Caco-2 (cell line): ENCODE data around the gene NSMF. TPM values are rescaled to one million over a fixed set of nuclear protein-coding genes. Genes with fewer than 3 reads are reported as not detected.
A peak's percentile ranks its signal among the peaks of the same experiment; 100 is the strongest.

Experiments used
- BruUV-seq: library from RNA; stranded (reverse); fragments of 400-500 nt; replicated peaks from 2 replicates; lab custom pipeline; 2021; lab: Mats Ljungman, UMichigan
- CTCF ChIA-PET: fragments of 300-600 bp; sonication (Branson Sonifier 250); formaldehyde crosslinking; loops from one replicate; lab custom pipeline; 2022; ENCODE audit warnings: antibody characterized with exemption; lab: Charles Lee
- POLR2A ChIA-PET: fragments of 300-600 bp; sonication (Branson Sonifier 250); formaldehyde crosslinking; loops from one replicate; lab custom pipeline; 2022; ENCODE audit warnings: antibody characterized with exemption; lab: Charles Lee
- DNase-seq, 2 experiments: peaks; one replicate each; pipeline versions ENCODE4 v3.0.0 to v3.0.0-alpha.2; 2020 to 2022
- H3K27me3 ChIP-seq: replicated peaks from 2 replicates; pipeline ENCODE4 v1.6.0; 2011; ENCODE audit warnings: low read length; ENCODE audit not compliant: control insufficient read depth, insufficient read depth
- H3K36me3 ChIP-seq: 2 replicates; pipeline ENCODE4 v1.5.1; 2011; ENCODE audit warnings: low read length; ENCODE audit not compliant: control insufficient read depth, insufficient read depth
- H3K4me1 ChIP-seq: fragments of 250-450 bp; sonication (Bioruptor Pico); 2 replicates; pipeline ENCODE4 v1.5.1; 2020; ENCODE audit warnings: mild to moderate bottlenecking
- H3K4me3 ChIP-seq: 2 replicates; pipeline ENCODE4 v1.5.1; 2011; ENCODE audit warnings: low read depth, mild to moderate bottlenecking, control low read depth, low read length
- H3K9me3 ChIP-seq: fragments of 250-450 bp; sonication (Bioruptor Pico); 2 replicates; pipeline ENCODE4 v1.5.1; 2020; ENCODE audit warnings: mild to moderate bottlenecking, moderate library complexity
- H3K27ac Mint-ChIP-seq: one replicate; pipeline ENCODE4 v1.8.0; 2022; ENCODE audit warnings: mixed read lengths; ENCODE audit not compliant: unreplicated experiment
- H3K27me3 Mint-ChIP-seq: one replicate; pipeline ENCODE4 v1.8.0; 2022; ENCODE audit warnings: mixed read lengths; ENCODE audit not compliant: insufficient read depth, unreplicated experiment
- H3K36me3 Mint-ChIP-seq: one replicate; pipeline ENCODE4 v1.8.0; 2022; ENCODE audit warnings: mild to moderate bottlenecking, mixed read lengths; ENCODE audit not compliant: insufficient read depth, unreplicated experiment
- H3K4me1 Mint-ChIP-seq: one replicate; pipeline ENCODE4 v1.8.0; 2022; ENCODE audit warnings: low read depth, mixed read lengths; ENCODE audit not compliant: unreplicated experiment
- H3K4me3 Mint-ChIP-seq: one replicate; pipeline ENCODE4 v1.8.0; 2022; ENCODE audit warnings: mild to moderate bottlenecking, moderate library complexity, mixed read lengths; ENCODE audit not compliant: unreplicated experiment
- H3K9me3 Mint-ChIP-seq: one replicate; pipeline ENCODE4 v1.8.0; 2022; ENCODE audit warnings: mixed read lengths; ENCODE audit not compliant: unreplicated experiment
- intact Hi-C: fragments of 100-400 bp; cut with micrococcal nuclease; formaldehyde crosslinking; loops from one replicate; pipeline ENCODE4 v1.10.0; 2022; ENCODE audit not compliant: unreplicated experiment
- total RNA-seq: library from RNA; stranded (reverse); gene quantifications from 2 replicates; pipeline ENCODE4 v1.2.3, GENCODE V29; 2022
- TF ChIP-seq, protein P1 (sequence below), 2 experiments: fragments of 200-600 bp in 1 of 2; IDR thresholded peaks; 1 replicate in 1 of 2; 2 replicates in 1 of 2; pipeline versions ENCODE4 v1.5.1 to v1.8.0; 2011 to 2022; ENCODE audit warnings: antibody characterized with exemption in 1 of 2, control low read depth in 1 of 2, inconsistent platforms in 1 of 2, low read depth in 1 of 2, low read length in 1 of 2, mild to moderate bottlenecking in 1 of 2, moderate library complexity in 1 of 2; ENCODE audit not compliant: insufficient read depth in 1 of 2, severe bottlenecking in 1 of 2, unreplicated experiment in 1 of 2

The NSMF gene
- total RNA-seq, 1 experiment from 2014 or later, result 67.6 TPM

DNA sequence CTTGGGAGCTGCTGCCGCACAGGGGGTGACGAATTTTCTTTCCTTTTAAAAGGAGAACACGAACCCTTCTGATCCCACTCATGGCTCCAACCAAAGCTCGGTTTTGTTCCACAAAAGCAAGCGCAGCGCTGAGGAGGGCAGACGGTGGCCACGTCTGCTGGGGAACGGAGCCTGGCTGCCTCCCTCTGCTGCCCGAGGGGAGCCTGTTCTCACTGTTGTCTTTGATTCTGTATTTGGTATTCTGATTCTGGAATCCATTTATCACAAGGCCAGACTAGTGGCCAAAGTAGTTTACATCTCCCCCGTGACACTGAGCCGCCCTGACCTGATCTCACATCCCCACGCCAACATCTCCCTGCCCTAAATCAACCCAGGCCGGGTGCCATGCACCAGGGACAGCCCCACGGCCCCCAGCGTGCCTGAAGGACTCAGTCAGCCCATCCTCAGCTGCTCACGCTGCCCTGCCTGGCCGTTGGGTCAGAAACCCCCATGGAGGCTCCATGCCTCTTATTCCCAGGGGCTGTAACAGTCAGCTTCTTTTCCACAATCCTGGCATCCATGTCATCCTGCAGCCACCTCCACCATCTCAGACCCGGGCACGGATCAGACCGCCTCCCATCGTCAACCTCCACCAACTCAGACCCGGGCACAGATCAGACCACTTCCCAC, 6.7 kb upstream of the NSMF start:
- TF ChIP-seq, protein P1, sequence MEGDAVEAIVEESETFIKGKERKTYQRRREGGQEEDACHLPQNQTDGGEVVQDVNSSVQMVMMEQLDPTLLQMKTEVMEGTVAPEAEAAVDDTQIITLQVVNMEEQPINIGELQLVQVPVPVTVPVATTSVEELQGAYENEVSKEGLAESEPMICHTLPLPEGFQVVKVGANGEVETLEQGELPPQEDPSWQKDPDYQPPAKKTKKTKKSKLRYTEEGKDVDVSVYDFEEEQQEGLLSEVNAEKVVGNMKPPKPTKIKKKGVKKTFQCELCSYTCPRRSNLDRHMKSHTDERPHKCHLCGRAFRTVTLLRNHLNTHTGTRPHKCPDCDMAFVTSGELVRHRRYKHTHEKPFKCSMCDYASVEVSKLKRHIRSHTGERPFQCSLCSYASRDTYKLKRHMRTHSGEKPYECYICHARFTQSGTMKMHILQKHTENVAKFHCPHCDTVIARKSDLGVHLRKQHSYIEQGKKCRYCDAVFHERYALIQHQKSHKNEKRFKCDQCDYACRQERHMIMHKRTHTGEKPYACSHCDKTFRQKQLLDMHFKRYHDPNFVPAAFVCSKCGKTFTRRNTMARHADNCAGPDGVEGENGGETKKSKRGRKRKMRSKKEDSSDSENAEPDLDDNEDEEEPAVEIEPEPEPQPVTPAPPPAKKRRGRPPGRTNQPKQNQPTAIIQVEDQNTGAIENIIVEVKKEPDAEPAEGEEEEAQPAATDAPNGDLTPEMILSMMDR (IDR thresholded peaks at IDR 0.05; ENCODE audit: insufficient read depth in 1 of 2, low read depth in 1 of 2, low read length in 1 of 2, severe bottlenecking in 1 of 2, unreplicated experiment in 1 of 2), result no peak
- no TSS peak for BruUV-seq
- no peaks in the 10 kb centered on the region for H3K4me1 Mint-ChIP-seq

DNA sequence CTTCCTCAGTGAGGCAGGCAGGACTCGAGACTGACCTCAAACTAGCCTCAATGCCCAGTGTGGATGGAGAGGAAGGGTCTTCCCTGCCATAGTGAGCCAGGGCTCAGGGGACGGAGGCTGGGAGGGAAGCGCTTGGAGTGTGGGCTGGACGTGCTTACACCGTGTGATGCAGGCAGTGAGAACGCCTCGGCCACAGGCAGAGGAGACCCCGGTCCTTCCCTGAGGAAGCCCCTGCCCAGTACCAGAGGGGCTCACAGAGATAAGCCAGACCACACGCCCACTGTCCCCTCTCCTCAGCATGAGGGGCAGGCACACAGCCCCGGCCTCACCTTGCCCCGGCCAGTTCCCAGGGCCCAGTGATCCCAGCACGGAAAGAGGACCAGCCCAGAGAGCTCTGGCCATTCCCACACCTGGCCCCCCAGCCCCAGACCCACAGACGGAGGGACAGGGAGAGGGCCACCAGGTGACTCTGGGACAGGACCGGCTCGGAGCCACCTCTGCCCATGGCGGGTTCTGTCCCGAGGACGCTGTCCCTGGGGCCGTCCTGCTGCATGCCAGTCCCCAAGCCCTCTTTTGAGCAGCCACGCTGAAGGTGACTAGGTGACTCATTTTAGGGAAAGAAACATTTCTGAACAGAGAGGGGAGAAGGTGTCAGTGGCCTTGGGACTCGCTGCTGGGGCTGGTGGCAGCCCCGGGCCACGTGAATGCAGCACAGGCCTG, 6.0 kb upstream of the NSMF start:
- Mint-ChIP-seq H3K36me3 (no peaks in the 10 kb centered on the region), H3K27me3 (no peaks in the 10 kb centered on the region), H3K4me3 (no peak overlapping the region), H3K9me3 (no peaks in the 10 kb centered on the region), H3K27ac (no peak overlapping the region), H3K4me1 (no peaks in the 10 kb centered on the region)
- BruUV-seq, result no TSS peak
- POLR2A ChIA-PET, result no interaction called here
- TF ChIP-seq, protein P1 (IDR thresholded peaks at IDR 0.05; ENCODE audit: insufficient read depth in 1 of 2, low read depth in 1 of 2, low read length in 1 of 2, severe bottlenecking in 1 of 2, unreplicated experiment in 1 of 2), result no peak
- intact Hi-C loops, result no loop called here
- Histone ChIP-seq H3K4me1 (no peaks in the 10 kb centered on the region), H3K36me3 (no peaks in the 10 kb centered on the region), H3K9me3 (no peaks in the 10 kb centered on the region), H3K4me3 (no peak overlapping the region), H3K27me3 (no peaks in the 10 kb centered on the region)
- peak in 1 of 2 experiments; percentile 27 for DNase-seq
- CTCF ChIA-PET, result no interaction called here

More for the DNA sequence above, 6.7 kb upstream of the NSMF start:
- POLR2A ChIA-PET, result no interaction called here
- CTCF ChIA-PET, result no interaction called here
- H3K27me3 Mint-ChIP-seq, result no peaks in the 10 kb centered on the region
- intact Hi-C loops, result no loop called here
- no peak for DNase-seq
- no peaks in the 10 kb centered on the region for H3K4me1 ChIP-seq
- H3K36me3 Mint-ChIP-seq, result no peaks in the 10 kb centered on the region
- no peak overlapping the region for H3K4me3 Mint-ChIP-seq
- no peaks in the 10 kb centered on the region for H3K9me3 Mint-ChIP-seq
- H3K36me3 ChIP-seq, result no peaks in the 10 kb centered on the region
- peak overlapping the region; percentile 36 for H3K27ac Mint-ChIP-seq
- H3K27me3 ChIP-seq, result no peaks in the 10 kb centered on the region
- no peaks in the 10 kb centered on the region for H3K9me3 ChIP-seq
- no peak overlapping the region for H3K4me3 ChIP-seq

DNA sequence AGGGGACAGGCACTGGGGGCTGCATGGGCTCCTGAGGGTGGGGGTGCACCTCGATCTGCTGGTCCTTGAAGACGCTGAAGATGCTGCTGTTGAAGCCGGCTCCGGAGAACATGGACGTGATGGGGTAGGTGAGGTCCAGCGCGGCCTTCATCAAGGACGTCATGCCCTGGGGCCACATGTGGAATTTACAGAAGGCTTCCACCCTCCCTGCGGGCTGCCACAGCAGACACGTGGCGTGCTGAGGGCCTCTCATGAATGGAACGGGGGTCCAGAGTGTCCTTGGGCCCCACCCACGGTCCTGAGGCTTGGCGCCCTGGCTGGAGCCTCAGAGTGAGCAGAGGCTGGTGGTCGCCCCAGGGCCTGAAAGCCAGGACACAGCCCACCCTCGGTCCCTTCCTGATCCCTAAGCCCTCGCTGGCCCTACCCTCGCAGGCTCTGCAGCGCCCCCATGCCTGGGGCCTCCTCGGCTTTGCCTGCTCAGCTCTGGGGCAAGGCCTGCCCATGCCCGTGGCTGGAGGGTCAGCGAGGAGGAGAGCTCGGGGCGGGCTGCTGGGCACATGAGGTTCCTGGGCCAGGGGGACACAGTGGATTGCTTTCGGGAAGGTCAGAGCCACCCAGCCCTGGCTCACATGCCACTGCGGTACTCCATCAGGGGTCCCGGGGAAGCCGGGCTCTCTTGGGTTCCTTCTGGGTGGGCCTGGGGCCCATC, 5.3 kb upstream of the NSMF start:
- Histone ChIP-seq H3K9me3 (no peaks in the 10 kb centered on the region), H3K36me3 (no peaks in the 10 kb centered on the region), H3K4me1 (peaks cover 6% of the 10 kb centered on the region), H3K27me3 (no peaks in the 10 kb centered on the region), H3K4me3 (no peak overlapping the region)
- H3K4me1 Mint-ChIP-seq, result no peaks in the 10 kb centered on the region
- ChIA-PET POLR2A (no interaction called here), CTCF (no interaction called here)
- intact Hi-C loops, result no loop called here
- no peaks in the 10 kb centered on the region for H3K36me3 Mint-ChIP-seq
- no peak overlapping the region for H3K4me3 Mint-ChIP-seq
- no peaks in the 10 kb centered on the region for H3K27me3 Mint-ChIP-seq
- TF ChIP-seq, protein P1 (IDR thresholded peaks at IDR 0.05; ENCODE audit: insufficient read depth in 1 of 2, low read depth in 1 of 2, low read length in 1 of 2, severe bottlenecking in 1 of 2, unreplicated experiment in 1 of 2), result no peak
- DNase-seq, result peak in 1 of 2 experiments; percentile 33
- BruUV-seq, result no TSS peak
- H3K27ac Mint-ChIP-seq, result no peak overlapping the region
- no peaks in the 10 kb centered on the region for H3K9me3 Mint-ChIP-seq
